Measurements from ENCODE around the gene ROR1.

Gene ROR1

DNA sequence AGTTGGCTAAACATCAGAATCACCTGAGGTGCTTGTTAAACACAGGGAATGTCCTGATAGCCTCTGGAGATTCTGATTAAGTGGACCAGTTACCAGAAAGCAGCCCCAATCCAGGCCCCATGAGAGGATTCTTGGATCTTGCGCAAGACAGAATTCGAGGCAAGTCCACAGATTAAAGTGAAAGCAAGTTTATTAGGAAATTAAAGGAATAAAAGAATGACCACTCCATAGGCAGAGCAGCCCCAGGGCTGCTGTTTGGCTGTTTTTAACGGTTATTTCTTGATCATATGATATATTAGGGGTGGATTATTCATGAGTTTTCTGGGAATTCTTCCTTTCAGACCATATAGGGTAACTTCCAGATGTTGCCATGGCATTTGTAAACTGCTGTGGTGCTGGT lies 176.2 kb downstream of the ROR1 start:
- DNase-seq (ENCODE audit: low spot score) = no peak
- TF ChIP-seq, protein P1, sequence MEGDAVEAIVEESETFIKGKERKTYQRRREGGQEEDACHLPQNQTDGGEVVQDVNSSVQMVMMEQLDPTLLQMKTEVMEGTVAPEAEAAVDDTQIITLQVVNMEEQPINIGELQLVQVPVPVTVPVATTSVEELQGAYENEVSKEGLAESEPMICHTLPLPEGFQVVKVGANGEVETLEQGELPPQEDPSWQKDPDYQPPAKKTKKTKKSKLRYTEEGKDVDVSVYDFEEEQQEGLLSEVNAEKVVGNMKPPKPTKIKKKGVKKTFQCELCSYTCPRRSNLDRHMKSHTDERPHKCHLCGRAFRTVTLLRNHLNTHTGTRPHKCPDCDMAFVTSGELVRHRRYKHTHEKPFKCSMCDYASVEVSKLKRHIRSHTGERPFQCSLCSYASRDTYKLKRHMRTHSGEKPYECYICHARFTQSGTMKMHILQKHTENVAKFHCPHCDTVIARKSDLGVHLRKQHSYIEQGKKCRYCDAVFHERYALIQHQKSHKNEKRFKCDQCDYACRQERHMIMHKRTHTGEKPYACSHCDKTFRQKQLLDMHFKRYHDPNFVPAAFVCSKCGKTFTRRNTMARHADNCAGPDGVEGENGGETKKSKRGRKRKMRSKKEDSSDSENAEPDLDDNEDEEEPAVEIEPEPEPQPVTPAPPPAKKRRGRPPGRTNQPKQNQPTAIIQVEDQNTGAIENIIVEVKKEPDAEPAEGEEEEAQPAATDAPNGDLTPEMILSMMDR (IDR thresholded peaks at IDR 0.05; ENCODE audit: borderline replicate concordance, control extremely low read depth, extremely low read depth, insufficient read depth, missing control alignments) = no peak
- in situ Hi-C loops (cut with MboI; ENCODE audit: low sequenced_read_pairs, unreplicated experiment) = no loop called here

DNA sequence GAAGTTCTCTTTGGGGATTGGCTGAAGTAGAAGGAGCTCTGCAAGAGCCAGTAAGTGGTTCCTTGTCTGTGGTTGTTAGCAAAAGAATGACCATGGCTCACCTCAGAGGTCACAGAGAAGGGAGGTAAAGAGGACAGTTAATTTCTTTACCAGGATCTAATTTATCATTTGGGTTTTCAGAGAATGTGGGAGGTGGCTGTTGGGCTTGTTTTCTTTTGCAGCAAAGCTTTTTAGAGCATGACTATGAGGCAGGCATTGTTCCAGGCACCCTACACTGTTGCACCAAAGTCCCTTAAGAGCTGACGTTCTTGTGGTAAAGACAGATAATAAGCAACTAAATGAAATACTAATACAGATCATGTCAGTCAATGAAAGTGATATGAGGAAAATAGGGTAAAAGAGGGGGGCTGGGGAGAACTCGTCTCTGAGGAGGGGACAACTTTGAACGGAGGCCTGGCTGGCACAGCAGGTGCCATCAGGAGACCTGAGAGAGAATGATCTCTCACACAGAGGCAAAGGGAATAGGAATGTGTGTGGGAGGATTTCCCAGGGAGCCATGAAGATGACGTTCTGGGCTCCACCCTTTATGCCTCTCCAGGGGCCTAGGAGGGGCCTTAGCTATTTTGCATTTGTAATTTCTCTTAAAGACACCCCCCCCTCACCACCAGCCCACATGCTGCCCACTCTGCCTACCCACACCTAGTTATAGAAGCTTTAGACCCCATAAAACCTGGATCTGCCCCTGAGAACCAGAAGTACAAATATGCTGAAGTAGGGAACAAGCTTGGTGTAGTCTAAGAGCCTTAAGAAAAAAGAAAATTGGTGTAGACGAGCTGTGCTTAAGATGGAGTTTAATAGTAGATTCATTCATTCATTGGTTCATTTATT lies 177.5 kb downstream of the ROR1 start:
- in situ Hi-C loops (cut with MboI; ENCODE audit: low sequenced_read_pairs, unreplicated experiment) = no loop called here
- DNase-seq (ENCODE audit: low spot score) = no peak
- TF ChIP-seq, protein P1 (IDR thresholded peaks at IDR 0.05; ENCODE audit: borderline replicate concordance, control extremely low read depth, extremely low read depth, insufficient read depth, missing control alignments) = no peak

DNA sequence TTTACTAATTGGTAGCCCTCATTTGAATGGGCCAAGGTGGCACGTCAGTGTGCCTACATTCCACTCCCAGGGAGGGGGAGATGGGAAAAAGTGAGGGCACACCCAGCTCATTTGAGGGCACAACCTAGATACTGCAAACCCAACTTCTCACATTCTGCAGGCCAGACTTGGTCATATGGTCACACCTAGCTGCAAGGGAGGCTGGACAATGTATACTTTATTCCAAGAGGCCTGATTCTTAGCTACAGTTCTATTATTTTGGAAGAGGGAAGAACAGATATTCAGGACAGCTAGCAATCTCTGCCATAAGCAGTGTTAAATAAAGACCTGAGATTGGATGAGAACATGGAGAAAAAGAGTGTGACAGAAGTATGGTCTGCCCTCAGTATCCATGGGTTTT lies 180.4 kb downstream of the ROR1 start:
- no peak for DNase-seq (ENCODE audit: low spot score)
- in situ Hi-C loops (cut with MboI; ENCODE audit: low sequenced_read_pairs, unreplicated experiment) = no loop called here

DNA sequence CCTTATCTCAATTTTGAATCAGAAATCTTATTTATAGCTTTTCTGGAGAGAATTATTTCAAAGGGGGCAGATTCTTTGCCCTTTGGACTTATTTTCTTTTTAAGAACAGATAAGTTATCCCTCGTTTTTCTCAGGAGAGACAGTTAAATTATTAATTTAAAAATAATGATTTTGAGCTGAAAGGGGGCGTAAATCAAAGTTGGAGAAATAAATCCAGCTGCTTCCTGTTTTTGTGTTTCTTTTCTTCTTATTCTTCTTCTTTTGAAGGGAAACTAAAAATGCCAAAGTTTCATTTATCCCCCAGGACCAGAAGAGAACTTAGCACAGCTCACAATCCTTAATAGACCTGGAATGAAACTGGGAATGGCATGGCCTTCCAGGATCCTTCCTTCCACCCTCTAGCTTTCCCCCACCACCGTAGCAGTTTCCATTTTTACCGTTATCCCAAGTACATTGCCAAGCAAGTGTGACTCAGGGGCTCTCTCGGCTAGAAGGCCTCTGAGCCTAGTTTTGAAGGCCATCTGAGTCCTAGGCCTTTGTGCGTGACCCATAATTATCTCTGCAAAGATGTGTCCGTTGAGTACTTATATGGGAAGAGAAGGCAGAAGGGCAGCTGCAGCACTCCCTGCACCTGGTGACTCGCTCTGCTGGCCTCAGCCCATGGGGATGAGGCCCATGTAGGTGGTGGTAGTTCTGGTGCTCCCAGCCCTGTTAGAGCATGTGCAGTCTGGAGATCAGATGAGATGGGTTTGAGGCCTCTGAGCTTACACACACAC lies 181.7 kb downstream of the ROR1 start:
- TF ChIP-seq, protein P1 (IDR thresholded peaks at IDR 0.05; ENCODE audit: borderline replicate concordance, control extremely low read depth, extremely low read depth, insufficient read depth, missing control alignments) = no peak
- DNase-seq (ENCODE audit: low spot score) = no peak
- in situ Hi-C loops (cut with MboI; ENCODE audit: low sequenced_read_pairs, unreplicated experiment) = no loop called here

More for the DNA sequence above, 180.4 kb downstream of the ROR1 start:
- TF ChIP-seq, protein P1 (IDR thresholded peaks at IDR 0.05; ENCODE audit: borderline replicate concordance, control extremely low read depth, extremely low read depth, insufficient read depth, missing control alignments) = no peak

DNA sequence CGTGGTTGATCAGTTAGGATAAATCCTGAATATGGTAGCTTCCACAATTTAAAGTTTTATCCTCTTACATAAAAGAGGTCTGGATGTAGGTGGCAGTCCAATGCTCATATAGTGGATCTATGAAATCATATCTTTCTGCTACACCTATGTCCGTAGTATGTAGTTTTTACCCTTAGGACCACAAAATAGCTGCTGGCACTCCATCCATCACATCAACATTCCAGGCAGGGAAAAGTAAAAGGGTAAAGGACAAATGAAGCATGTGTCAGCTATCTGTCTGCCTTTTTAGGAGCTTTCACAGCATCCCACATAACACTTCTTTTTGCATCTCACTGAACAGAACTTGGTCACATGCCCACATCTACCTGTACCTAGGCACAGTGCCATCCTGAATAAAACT lies 184.7 kb downstream of the ROR1 start:
- DNase-seq (ENCODE audit: low spot score) = no peak
- TF ChIP-seq, protein P1 (IDR thresholded peaks at IDR 0.05; ENCODE audit: borderline replicate concordance, control extremely low read depth, extremely low read depth, insufficient read depth, missing control alignments) = no peak
- in situ Hi-C loops (cut with MboI; ENCODE audit: low sequenced_read_pairs, unreplicated experiment) = no loop called here

DNA sequence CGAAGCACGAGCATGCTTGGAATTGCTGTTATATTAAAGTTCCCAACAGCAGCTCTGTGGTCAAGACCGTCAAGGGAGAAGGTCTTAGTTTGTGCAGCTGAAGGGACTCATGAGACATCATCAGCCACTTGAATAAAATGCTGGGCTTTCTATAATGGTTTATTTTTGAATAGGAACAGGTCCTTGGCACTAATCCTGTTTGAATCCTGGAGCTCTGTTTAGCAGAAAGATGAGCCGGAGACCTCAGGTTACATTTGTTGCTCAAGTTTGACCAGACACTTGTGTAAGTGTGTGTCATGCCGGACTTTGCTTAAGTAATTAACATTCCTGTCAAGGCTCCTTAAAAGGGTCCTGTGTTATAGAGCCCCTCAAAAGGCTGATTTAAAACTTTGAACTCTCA lies 186.5 kb downstream of the ROR1 start:
- TF ChIP-seq, protein P1 (IDR thresholded peaks at IDR 0.05; ENCODE audit: borderline replicate concordance, control extremely low read depth, extremely low read depth, insufficient read depth, missing control alignments) = no peak
- DNase-seq (ENCODE audit: low spot score) = no peak
- in situ Hi-C loops (cut with MboI; ENCODE audit: low sequenced_read_pairs, unreplicated experiment) = no loop called here
